IPS DF 6.9 (cell line): Measurements from ENCODE around the gene SNAP29.
A peak's percentile ranks its signal among the peaks of the same experiment; 100 is the strongest.
"Not testable (repeated sequence)": the region's sequence is repeated elsewhere in the genome, so short reads cannot be mapped to it uniquely, and the experiment has no call there.

Experiments
- DNase-seq: peaks from one replicate; pipeline ENCODE4 v3.0.0-alpha.2; 2013; ENCODE audit warnings: low read depth, low spot score
- H3K27ac ChIP-seq: one replicate; pipeline ENCODE4 v1.5.1; 2013; ENCODE audit warnings: low read length, control low read depth
- H3K27me3 ChIP-seq: 2 replicates; pipeline ENCODE4 v1.6.1; 2013; ENCODE audit warnings: mild to moderate bottlenecking, low read length; ENCODE audit not compliant: control insufficient read depth, insufficient read depth
- H3K36me3 ChIP-seq: 2 replicates; pipeline ENCODE4 v1.6.1; 2013; ENCODE audit warnings: low read length; ENCODE audit not compliant: control insufficient read depth, insufficient read depth
- H3K4me1 ChIP-seq: 2 replicates; pipeline ENCODE4 v1.6.1; 2013; ENCODE audit warnings: low read length; ENCODE audit not compliant: control insufficient read depth, insufficient read depth
- H3K4me3 ChIP-seq: 2 replicates; pipeline ENCODE4 v1.5.1; 2013; ENCODE audit warnings: mild to moderate bottlenecking, low read length
- H3K9me3 ChIP-seq: 2 replicates; pipeline ENCODE4 v1.6.1; 2013; ENCODE audit warnings: low read length, inconsistent platforms; ENCODE audit not compliant: control insufficient read depth, insufficient read depth
- WGBS: extraction: QIAGEN DNeasy Blood & Tissue Kit; methylation state at CpG from one replicate; pipeline ENCODE4 v1.1.7; 2013; ENCODE audit warnings: mixed read lengths, missing lambda C conversion rate; ENCODE audit not compliant: insufficient read length, insufficient coverage; 5-methylcytosine and 5-hydroxymethylcytosine counted together

The SNAP29 gene

DNA sequence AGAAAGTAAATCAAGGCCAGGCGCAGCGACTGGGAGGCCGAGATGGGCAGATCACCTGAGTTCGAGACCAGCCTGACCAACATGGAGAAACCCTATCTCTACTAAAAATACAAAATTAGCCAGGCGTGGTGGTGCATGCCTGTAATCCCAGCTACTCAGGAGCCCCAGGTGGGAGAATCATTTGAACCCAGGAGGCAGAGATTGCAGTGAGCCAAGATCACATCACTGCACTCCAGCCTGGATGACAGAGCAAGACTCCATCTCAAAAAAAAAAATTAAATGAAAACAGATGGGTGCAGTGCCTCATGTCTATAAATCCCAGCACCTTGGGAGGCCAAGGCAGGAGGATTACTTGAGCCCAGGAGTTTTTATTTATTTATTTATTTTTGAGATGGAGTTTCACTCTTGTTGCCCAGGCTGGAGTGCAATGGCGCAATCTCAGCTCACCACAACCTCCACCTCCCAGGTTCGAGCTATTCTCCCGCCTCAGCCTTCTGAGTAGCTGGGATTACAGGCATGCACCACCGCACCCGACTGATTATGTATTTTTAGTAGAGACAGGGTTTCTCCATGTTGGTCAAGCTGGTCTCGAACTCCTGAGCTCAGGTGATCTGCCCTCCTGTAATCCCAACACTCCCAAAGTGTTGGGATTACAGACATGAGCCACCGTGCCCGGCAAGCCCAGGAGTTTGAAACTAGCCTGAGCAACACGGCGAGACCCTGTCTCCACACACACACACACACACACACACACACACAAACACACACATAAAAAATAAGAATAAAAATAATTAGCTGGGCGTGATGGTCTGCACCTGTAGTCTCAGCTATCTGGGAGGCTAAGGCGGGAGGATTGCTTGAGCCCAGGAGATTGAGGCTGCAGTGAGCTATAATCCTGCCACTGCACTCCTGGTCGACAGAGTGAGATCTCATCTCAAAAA is 42.6 kb downstream of the SNAP29 start:
- WGBS, result no CpG with 5 or more reads among the region's 18 CpGs

DNA sequence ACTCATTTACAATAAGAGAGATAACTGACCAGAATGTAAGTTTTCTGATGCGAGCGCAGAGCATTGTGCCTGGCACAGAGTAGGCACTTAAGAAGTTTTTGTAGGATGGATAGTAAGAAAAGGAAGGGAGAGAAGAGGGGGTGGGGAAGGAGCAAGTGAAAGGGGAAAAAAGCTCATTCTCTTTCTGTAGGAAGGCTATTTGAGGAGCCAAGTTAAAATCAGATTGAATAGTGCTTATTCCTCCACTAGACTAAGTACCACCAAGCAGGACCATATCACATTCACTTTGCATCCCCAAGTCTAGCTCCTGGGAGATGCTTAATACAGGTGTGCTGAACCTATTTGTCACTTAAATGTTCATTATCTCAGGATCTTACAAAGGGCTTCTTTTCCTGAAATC is 44.3 kb downstream of the SNAP29 start:
- Histone ChIP-seq H3K27ac (no peak overlapping the region), H3K9me3 (no peaks in the 10 kb centered on the region), H3K4me3 (no peak overlapping the region), H3K36me3 (no peaks in the 10 kb centered on the region), H3K27me3 (no peaks in the 10 kb centered on the region), H3K4me1 (no peaks in the 10 kb centered on the region)
- WGBS, result no CpG with 5 or more reads among the region's 2 CpGs
- DNase-seq, result no peak

More for the DNA sequence above, 42.6 kb downstream of the SNAP29 start:
- H3K4me1 ChIP-seq, H3K36me3 ChIP-seq, H3K9me3 ChIP-seq, H3K4me3 ChIP-seq, H3K27ac ChIP-seq, H3K27me3 ChIP-seq, DNase-seq: not testable (repeated sequence)

GRCh38 chr22:20904008-20904979 is 45.5 kb downstream of the SNAP29 start:
- H3K9me3 ChIP-seq, result no peaks in the 10 kb centered on the region
- no CpG with 5 or more reads among the region's 7 CpGs for WGBS

DNA sequence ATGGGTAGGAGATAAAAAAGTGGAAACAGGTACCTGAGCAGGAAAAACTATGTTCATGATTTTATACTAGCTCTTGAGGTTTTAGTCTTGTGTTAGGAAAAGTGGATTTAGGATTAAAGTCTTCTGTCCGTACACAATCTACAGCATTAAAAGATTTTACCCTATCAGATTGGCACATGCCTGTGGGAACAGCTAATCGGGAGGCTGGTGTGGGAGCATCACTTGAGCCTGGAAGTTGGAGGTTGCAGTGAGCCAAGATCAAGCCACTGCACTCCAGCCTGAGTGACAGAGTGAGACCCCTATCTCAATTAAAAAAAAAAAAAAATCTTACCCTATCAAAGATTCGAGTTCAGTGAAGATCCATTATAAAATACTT is 46.2 kb downstream of the SNAP29 start:
- DNase-seq, result no peak
- H3K4me1 ChIP-seq, result no peaks in the 10 kb centered on the region
- no peak overlapping the region for H3K4me3 ChIP-seq
- whole genome bisulfite sequencing, result no CpG with 5 or more reads among the region's 3 CpGs
- no peak overlapping the region for H3K27ac ChIP-seq
- H3K36me3 ChIP-seq, result no peaks in the 10 kb centered on the region
- no peaks in the 10 kb centered on the region for H3K27me3 ChIP-seq
- H3K9me3 ChIP-seq, result no peaks in the 10 kb centered on the region

More at GRCh38 chr22:20904008-20904979, 45.5 kb downstream of the SNAP29 start:
- no peaks in the 10 kb centered on the region for H3K36me3 ChIP-seq
- no peak overlapping the region for H3K27ac ChIP-seq
- DNase-seq, result no peak
- no peak overlapping the region for H3K4me3 ChIP-seq
- H3K4me1 ChIP-seq, result no peaks in the 10 kb centered on the region
- no peaks in the 10 kb centered on the region for H3K27me3 ChIP-seq

GRCh38 chr22:20905415-20906386 is 46.9 kb downstream of the SNAP29 start:
- Histone ChIP-seq H3K9me3 (no peaks in the 10 kb centered on the region), H3K27ac (no peak overlapping the region), H3K4me1 (no peaks in the 10 kb centered on the region), H3K4me3 (no peak overlapping the region), H3K36me3 (no peaks in the 10 kb centered on the region), H3K27me3 (no peaks in the 10 kb centered on the region)
- no peak for DNase-seq
- WGBS, result no CpG with 5 or more reads among the region's 4 CpGs

- H3K27ac ChIP-seq, result no peak overlapping the region
- H3K9me3 ChIP-seq, result no peaks in the 10 kb centered on the region
- DNase-seq, result no peak
- H3K4me3 ChIP-seq, result no peak overlapping the region
- no CpG with 5 or more reads among the region's 3 CpGs for WGBS
- H3K27me3 ChIP-seq, result no peaks in the 10 kb centered on the region
- H3K4me1 ChIP-seq, result no peaks in the 10 kb centered on the region
- no peaks in the 10 kb centered on the region for H3K36me3 ChIP-seq
Measured at GRCh38 chr22:20906387-20906767, 47.6 kb downstream of the SNAP29 start.

- not testable (repeated sequence) for DNase-seq, H3K9me3 ChIP-seq, H3K4me3 ChIP-seq, H3K4me1 ChIP-seq, H3K36me3 ChIP-seq, H3K27me3 ChIP-seq, H3K27ac ChIP-seq
- WGBS, result no CpG with 5 or more reads among the region's 5 CpGs
Measured at GRCh38 chr22:20908717-20909116, 49.9 kb downstream of the SNAP29 start.

DNA sequence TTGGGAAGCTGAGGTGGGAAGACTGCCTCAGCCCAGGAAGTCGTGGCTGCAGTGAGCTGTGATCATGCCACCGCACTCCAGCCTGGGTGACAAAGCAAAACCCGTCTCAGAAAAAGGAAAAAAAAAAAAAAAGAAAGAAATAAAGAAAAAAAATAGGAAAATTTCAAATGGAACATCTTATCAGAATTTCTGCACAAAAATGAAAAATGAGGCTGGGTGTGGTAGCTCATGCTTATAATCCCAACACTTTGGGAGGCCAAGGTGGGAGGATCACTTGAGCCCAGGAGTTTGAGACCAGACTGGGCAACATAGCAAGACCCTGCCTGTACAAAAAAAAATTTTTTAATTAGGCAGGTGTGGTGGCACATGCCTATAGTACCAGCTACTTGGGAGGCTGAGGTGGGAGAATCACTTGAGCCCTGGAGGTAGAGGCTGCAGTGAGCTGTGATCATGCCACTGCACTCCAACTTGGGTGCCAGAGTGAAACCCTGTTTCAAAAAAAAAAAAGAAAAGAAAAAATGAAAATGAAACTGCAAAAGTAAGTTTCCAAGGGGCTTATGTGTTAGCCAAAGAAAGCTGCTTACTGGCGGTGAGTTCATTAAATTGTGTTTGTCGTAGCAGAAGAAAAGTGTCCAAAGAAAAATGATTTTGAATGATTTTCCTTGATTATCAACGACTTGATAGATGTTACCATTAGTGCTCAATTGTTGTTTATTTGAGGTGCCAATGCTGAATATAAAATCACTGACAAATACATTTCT is 50.9 kb downstream of the SNAP29 start:
- H3K27me3 ChIP-seq, result no peaks in the 10 kb centered on the region
- no CpG with 5 or more reads among the region's 6 CpGs for WGBS
- DNase-seq, result no peak
- H3K9me3 ChIP-seq, result no peaks in the 10 kb centered on the region
- no peak overlapping the region for H3K4me3 ChIP-seq
- H3K36me3 ChIP-seq, result no peaks in the 10 kb centered on the region
- no peaks in the 10 kb centered on the region for H3K4me1 ChIP-seq
- no peak overlapping the region for H3K27ac ChIP-seq

GRCh38 chr22:20912494-20912893 is 53.7 kb downstream of the SNAP29 start:
- H3K27me3 ChIP-seq, result no peaks in the 10 kb centered on the region
- H3K36me3 ChIP-seq, result no peaks in the 10 kb centered on the region; the same call in 1 of the 2 replicates
- no CpG with 5 or more reads among the region's 6 CpGs for WGBS

More at GRCh38 chr22:20912494-20912893, 53.7 kb downstream of the SNAP29 start:
- DNase-seq, result no peak
- H3K4me1 ChIP-seq, result no peaks in the 10 kb centered on the region
- H3K9me3 ChIP-seq, result no peaks in the 10 kb centered on the region
- peak overlapping the region; percentile 8; the same call in 1 of the 2 replicates for H3K4me3 ChIP-seq
- H3K27ac ChIP-seq, result no peak overlapping the region
